GM23248 (cell line): ENCODE results near the gene TMX3.

Experiments
- EZH2 ChIP-seq: fragments of 200-600 bp; sonication (generic); IDR thresholded peaks from 2 replicates; pipeline ENCODE4 v1.6.1; 2018; ENCODE audit warnings: antibody characterized with exemption, mild to moderate bottlenecking; ENCODE audit not compliant: insufficient read depth, poor library complexity, severe bottlenecking
- EZH2phosphoT487 ChIP-seq: fragments of 200-600 bp; sonication (generic); IDR thresholded peaks from 2 replicates; pipeline ENCODE4 v1.6.1; 2018; ENCODE audit warnings: antibody characterized with exemption, moderate library complexity, mild to moderate bottlenecking, low read depth; ENCODE audit not compliant: insufficient read depth

- TF ChIP-seq EZH2phosphoT487 (no peak), EZH2 (no peak)
Observed at GRCh38 chr18:68648191-68648590, 66.7 kb downstream of the TMX3 start.
